H9 (cell line): ENCODE data around the gene OVOL1. TPM values are rescaled to one million over a fixed set of nuclear protein-coding genes. Genes with fewer than 3 reads are reported as not detected.

ENCODE experiments used
- DNase-seq: peaks from one replicate; pipeline ENCODE4 v3.0.0-alpha.2; 2017
- H2AFZ ChIP-seq: one replicate; pipeline ENCODE4 v1.6.1; 2013; ENCODE audit warnings: mild to moderate bottlenecking, low read length, control low read depth, moderate library complexity
- H2AK5ac ChIP-seq: 2 replicates; pipeline ENCODE4 v1.6.1; 2013; ENCODE audit warnings: low read length, control low read depth, mixed read lengths; ENCODE audit not compliant: insufficient read length
- H2BK120ac ChIP-seq: one replicate; pipeline ENCODE4 v1.6.1; 2013; ENCODE audit warnings: low read depth, mild to moderate bottlenecking, low read length, control low read depth, inconsistent platforms; ENCODE audit not compliant: poor library complexity, severe bottlenecking
- H2BK12ac ChIP-seq: 2 replicates; pipeline ENCODE4 v1.6.1; 2013; ENCODE audit warnings: low read length, control low read depth, mixed read lengths, low read depth; ENCODE audit not compliant: insufficient read length
- H2BK15ac ChIP-seq: 2 replicates; pipeline ENCODE4 v1.6.1; 2013; ENCODE audit warnings: low read depth, low read length, control low read depth
- H2BK20ac ChIP-seq: one replicate; pipeline ENCODE4 v1.6.1; 2013; ENCODE audit warnings: low read depth, mild to moderate bottlenecking, low read length, control low read depth, inconsistent platforms; ENCODE audit not compliant: poor library complexity, severe bottlenecking
- H2BK5ac ChIP-seq: 2 replicates; pipeline ENCODE4 v1.6.1; 2013; ENCODE audit warnings: low read length, control low read depth, mixed read lengths; ENCODE audit not compliant: insufficient read length
- H3K14ac ChIP-seq: 2 replicates; pipeline ENCODE4 v1.6.1; 2013; ENCODE audit warnings: low read length, control low read depth; ENCODE audit not compliant: insufficient read depth
- H3K18ac ChIP-seq: 2 replicates; pipeline ENCODE4 v1.6.1; 2013; ENCODE audit warnings: low read depth, mild to moderate bottlenecking, mixed read lengths, low read length, control low read depth; ENCODE audit not compliant: insufficient read length
- H3K23ac ChIP-seq: 2 replicates; pipeline ENCODE4 v1.6.1; 2013; ENCODE audit warnings: low read length, control low read depth, mixed read lengths, low read depth; ENCODE audit not compliant: insufficient read length
- H3K23me2 ChIP-seq: 2 replicates; pipeline ENCODE4 v1.6.1; 2013; ENCODE audit warnings: low read depth, mild to moderate bottlenecking, mixed read lengths, low read length, control low read depth; ENCODE audit not compliant: insufficient read length, poor library complexity, severe bottlenecking
- H3K27ac ChIP-seq: 2 replicates; pipeline ENCODE4 v1.5.1; 2013; ENCODE audit warnings: low read length, control low read depth, mixed read lengths, low read depth; ENCODE audit not compliant: insufficient read length
- H3K27me3 ChIP-seq: 2 replicates; pipeline ENCODE4 v1.6.1; 2013; ENCODE audit warnings: low read length, control low read depth, inconsistent platforms; ENCODE audit not compliant: insufficient read depth
- H3K4ac ChIP-seq: 2 replicates; pipeline ENCODE4 v1.6.1; 2013; ENCODE audit warnings: low read depth, mild to moderate bottlenecking, control low read depth, inconsistent platforms, low read length, moderate library complexity
- H3K4me1 ChIP-seq: 2 replicates; pipeline ENCODE4 v1.6.1; 2013; ENCODE audit warnings: low read length, control low read depth, inconsistent platforms; ENCODE audit not compliant: insufficient read depth
- H3K4me2 ChIP-seq: 2 replicates; pipeline ENCODE4 v1.6.1; 2013; ENCODE audit warnings: low read length, control low read depth, mixed read lengths; ENCODE audit not compliant: insufficient read length, insufficient read depth
- H3K56ac ChIP-seq: 2 replicates; pipeline ENCODE4 v1.6.1; 2013; ENCODE audit warnings: low read depth, mild to moderate bottlenecking, mixed read lengths, low read length, control low read depth; ENCODE audit not compliant: insufficient read length
- H3K79me1 ChIP-seq: 2 replicates; pipeline ENCODE4 v1.6.1; 2013; ENCODE audit warnings: low read depth, mild to moderate bottlenecking, moderate library complexity, low read length, control low read depth, inconsistent platforms; ENCODE audit not compliant: insufficient read depth, poor library complexity, severe bottlenecking
- H3K79me2 ChIP-seq: 2 replicates; pipeline ENCODE4 v1.6.1; 2013; ENCODE audit warnings: low read length, control low read depth, inconsistent platforms; ENCODE audit not compliant: insufficient read depth
- H3K9ac ChIP-seq: 2 replicates; pipeline ENCODE4 v1.6.1; 2013; ENCODE audit warnings: low read length, control low read depth, mixed read lengths; ENCODE audit not compliant: insufficient read length; ENCODE audit errors: extremely low read depth
- H3K9me3 ChIP-seq: one replicate; pipeline ENCODE4 v1.6.1; 2013; ENCODE audit warnings: low read depth, low read length, inconsistent platforms; ENCODE audit not compliant: control insufficient read depth
- H3T11ph ChIP-seq: one replicate; pipeline ENCODE4 v1.6.1; 2013; ENCODE audit warnings: mild to moderate bottlenecking, low read length, control low read depth, inconsistent platforms
- H4K20me1 ChIP-seq: one replicate; pipeline ENCODE4 v1.6.1; 2013; ENCODE audit not compliant: control insufficient read depth, insufficient read length, insufficient read depth
- H4K5ac ChIP-seq: 2 replicates; pipeline ENCODE4 v1.6.1; 2013; ENCODE audit warnings: low read depth, mild to moderate bottlenecking, mixed read lengths, low read length, control low read depth; ENCODE audit not compliant: insufficient read length
- H4K8ac ChIP-seq: replicated peaks from 2 replicates; pipeline ENCODE4 v1.6.1; 2013; ENCODE audit warnings: low read length, control low read depth, mixed read lengths, low read depth; ENCODE audit not compliant: insufficient read length
- H4K91ac ChIP-seq: 2 replicates; pipeline ENCODE4 v1.6.1; 2013; ENCODE audit warnings: low read depth, mild to moderate bottlenecking, moderate library complexity, mixed read lengths, low read length, control low read depth; ENCODE audit not compliant: insufficient read length
- H3K27ac Mint-ChIP-seq, 3 experiments: 2 replicates in 2 of 3; 3 replicates in 1 of 3; pipeline ENCODE4 v1.8.0; 2020 to 2021; ENCODE audit warnings: mixed read lengths in 3 of 3, mild to moderate bottlenecking in 1 of 3, moderate library complexity in 1 of 3
- H3K27me3 Mint-ChIP-seq: 2 replicates; pipeline ENCODE4 v1.8.0; 2021; ENCODE audit warnings: low read depth, mild to moderate bottlenecking, moderate library complexity, mixed read lengths
- H3K36me3 Mint-ChIP-seq, 3 experiments: 2 replicates in 2 of 3; 3 replicates in 1 of 3; pipeline ENCODE4 v1.8.0; 2020 to 2021; ENCODE audit warnings: low read depth in 3 of 3, mixed read lengths in 3 of 3; ENCODE audit not compliant: insufficient read depth in 1 of 3
- H3K4me1 Mint-ChIP-seq, 2 experiments: 2 replicates each; pipeline ENCODE4 v1.8.0; 2020; ENCODE audit warnings: mixed read lengths in 2 of 2
- H3K4me3 Mint-ChIP-seq, 2 experiments: 2 replicates in 1 of 2; 3 replicates in 1 of 2; pipeline ENCODE4 v1.8.0; 2020 to 2021; ENCODE audit warnings: mild to moderate bottlenecking in 2 of 2, mixed read lengths in 2 of 2, moderate library complexity in 1 of 2
- H3K9me3 Mint-ChIP-seq, 2 experiments: 2 replicates in 1 of 2; 3 replicates in 1 of 2; pipeline ENCODE4 v1.8.0; 2020; ENCODE audit warnings: mild to moderate bottlenecking in 2 of 2, mixed read lengths in 2 of 2, moderate library complexity in 1 of 2
- WGBS: extraction: QIAGEN DNeasy Blood & Tissue Kit; methylation state at CpG from one replicate; pipeline ENCODE4 v1.1.7; 2013; ENCODE audit warnings: missing lambda C conversion rate, low lambda C conversion rate, mixed read lengths; ENCODE audit not compliant: insufficient read length; ENCODE audit errors: extremely low coverage; 5-methylcytosine and 5-hydroxymethylcytosine counted together
- total RNA-seq: library from RNA; stranded (reverse); gene quantifications from 2 replicates; pipeline ENCODE4 v1.2.1, GENCODE V29; 2021
- TF ChIP-seq, protein P1 (sequence below): fragments of 200-600 bp; sonication (generic); conservative IDR thresholded peaks from 3 replicates; pipeline ENCODE4 v1.8.0; 2021; ENCODE audit warnings: antibody characterized with exemption, mild to moderate bottlenecking

OVOL1 gene
- total RNA-seq, 1 experiment from 2014 or later = 5.1 TPM

DNA sequence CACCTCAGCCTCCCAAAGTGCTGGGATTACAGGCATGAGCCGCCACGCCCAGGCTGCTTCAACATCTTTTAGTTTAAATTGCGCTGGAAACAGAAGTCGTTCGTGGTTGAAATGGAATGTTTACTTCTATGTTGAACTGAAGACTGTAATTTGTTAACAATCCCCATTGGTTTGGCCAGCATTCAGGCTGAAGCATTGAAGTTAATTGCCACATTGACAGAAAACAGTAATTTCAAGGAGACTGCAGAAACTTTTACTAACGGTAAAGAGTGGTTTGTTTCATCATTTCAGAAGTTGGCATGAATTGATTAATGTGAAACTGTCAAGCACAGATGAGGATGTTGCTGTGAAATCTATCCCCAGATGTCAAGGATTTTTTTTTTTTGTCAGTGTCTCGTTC is 20.3 kb upstream of the OVOL1 start:
- no peak overlapping the region for H3K23ac ChIP-seq
- H2AK5ac ChIP-seq = no peak overlapping the region

More for the DNA sequence above, 20.3 kb upstream of the OVOL1 start:
- no peak overlapping the region for H3T11ph ChIP-seq
- H2AFZ ChIP-seq = no peak overlapping the region
- no peak overlapping the region for H3K9ac ChIP-seq
- H2BK20ac ChIP-seq = no peak overlapping the region
- H3K9me3 ChIP-seq = no peaks in the 10 kb centered on the region
- no peak overlapping the region for H2BK5ac ChIP-seq
- H3K14ac ChIP-seq = no peak overlapping the region
- Mint-ChIP-seq H3K9me3 (peaks cover 8 to 21% of the 10 kb centered on the region in 2 experiments), H3K27me3 (peaks cover 7% of the 10 kb centered on the region), H3K4me3 (no peak overlapping the region), H3K4me1 (no peaks in the 10 kb centered on the region), H3K36me3 (no peaks in the 10 kb centered on the region; a peak in 2 of 7 replicates), H3K27ac (no peak overlapping the region)
- WGBS = no CpG with 5 or more reads among the region's 7 CpGs
- no peak overlapping the region for H2BK15ac ChIP-seq
- no peak overlapping the region for H3K4ac ChIP-seq
- H4K91ac ChIP-seq = no peak overlapping the region
- H3K27ac ChIP-seq = no peak overlapping the region
- no peaks in the 10 kb centered on the region for H3K23me2 ChIP-seq
- no peak overlapping the region for H4K8ac ChIP-seq
- H3K79me2 ChIP-seq = no peaks in the 10 kb centered on the region
- TF ChIP-seq, protein P1, sequence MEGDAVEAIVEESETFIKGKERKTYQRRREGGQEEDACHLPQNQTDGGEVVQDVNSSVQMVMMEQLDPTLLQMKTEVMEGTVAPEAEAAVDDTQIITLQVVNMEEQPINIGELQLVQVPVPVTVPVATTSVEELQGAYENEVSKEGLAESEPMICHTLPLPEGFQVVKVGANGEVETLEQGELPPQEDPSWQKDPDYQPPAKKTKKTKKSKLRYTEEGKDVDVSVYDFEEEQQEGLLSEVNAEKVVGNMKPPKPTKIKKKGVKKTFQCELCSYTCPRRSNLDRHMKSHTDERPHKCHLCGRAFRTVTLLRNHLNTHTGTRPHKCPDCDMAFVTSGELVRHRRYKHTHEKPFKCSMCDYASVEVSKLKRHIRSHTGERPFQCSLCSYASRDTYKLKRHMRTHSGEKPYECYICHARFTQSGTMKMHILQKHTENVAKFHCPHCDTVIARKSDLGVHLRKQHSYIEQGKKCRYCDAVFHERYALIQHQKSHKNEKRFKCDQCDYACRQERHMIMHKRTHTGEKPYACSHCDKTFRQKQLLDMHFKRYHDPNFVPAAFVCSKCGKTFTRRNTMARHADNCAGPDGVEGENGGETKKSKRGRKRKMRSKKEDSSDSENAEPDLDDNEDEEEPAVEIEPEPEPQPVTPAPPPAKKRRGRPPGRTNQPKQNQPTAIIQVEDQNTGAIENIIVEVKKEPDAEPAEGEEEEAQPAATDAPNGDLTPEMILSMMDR = no peak
- H3K4me1 ChIP-seq = no peaks in the 10 kb centered on the region
- no peak overlapping the region for H3K4me2 ChIP-seq
- no peak overlapping the region for H3K18ac ChIP-seq
- no peak overlapping the region for H2BK120ac ChIP-seq
- H3K27me3 ChIP-seq = no peaks in the 10 kb centered on the region
- H2BK12ac ChIP-seq = no peak overlapping the region
- H4K5ac ChIP-seq = no peak overlapping the region
- H3K56ac ChIP-seq = no peak overlapping the region
- H4K20me1 ChIP-seq = no peaks in the 10 kb centered on the region
- DNase-seq = no peak
- no peaks in the 10 kb centered on the region for H3K79me1 ChIP-seq
